ENCODE data around the gene ECE1.

GRCh38 chr1:21269461-21270085 is 20.7 kb downstream of the ECE1 start:
- no peak for TF ChIP-seq CTCF (IDR thresholded peaks at IDR 0.05; ENCODE audit: insufficient read depth, low read length, poor library complexity, severe bottlenecking)
- TF ChIP-seq EZH2phosphoT487 (conservative IDR thresholded peaks at IDR 0.05; ENCODE audit: low read length) = no peak

Measured in SU-DHL-6 (cell line).